K562 (cell line): ENCODE measurements around the gene CDK5RAP3. TPM values are rescaled to one million over a fixed set of nuclear protein-coding genes. Genes with fewer than 3 reads are reported as not detected.

Experiments used
- AFF1 ChIP-seq, 2 experiments: fragments of 450-650 bp; IDR thresholded peaks; 2 replicates each; pipeline ENCODE4 v1.6.1; 2018; ENCODE audit warnings: mild to moderate bottlenecking in 2 of 2, low read depth in 1 of 2; ENCODE audit not compliant: partially characterized antibody in 2 of 2
- FOSL1 ChIP-seq: fragments of 200-800 bp; sonication (Bioruptor generic); conservative IDR thresholded peaks from 2 replicates; pipeline ENCODE4 v1.6.1; 2016; ENCODE audit warnings: missing genetic modification characterization, missing compliant biosample characterization
- HOXB6 ChIP-seq: fragments of 250-450 bp; sonication (Bioruptor Pico); IDR thresholded peaks from 2 replicates; pipeline ENCODE4 v1.5.1; 2022; ENCODE audit warnings: mild to moderate bottlenecking, borderline replicate concordance
- SRSF9 ChIP-seq: fragments of 200-400 bp; formaldehyde crosslinking; IDR thresholded peaks from 2 replicates; pipeline ENCODE4 v1.6.1; 2017; ENCODE audit warnings: low read depth, low read length, borderline replicate concordance
- ZBTB49 ChIP-seq: sonication (generic); formaldehyde crosslinking; IDR thresholded peaks from 2 replicates; pipeline ENCODE4 v1.8.0; 2022; ENCODE audit warnings: missing genetic modification reagents, mild to moderate bottlenecking, borderline replicate concordance
- ZNF407 ChIP-seq: fragments of 450-650 bp; IDR thresholded peaks from 2 replicates; pipeline ENCODE4 v1.6.1; 2016; ENCODE audit warnings: low read depth
- ZNF431 ChIP-seq: sonication (generic); formaldehyde crosslinking; IDR thresholded peaks from 2 replicates; pipeline ENCODE4 v1.8.0; 2022; ENCODE audit warnings: mild to moderate bottlenecking, missing genetic modification reagents
- ZNF766 ChIP-seq: fragments of 200-800 bp; sonication (Bioruptor generic); conservative IDR thresholded peaks from 2 replicates; pipeline ENCODE4 v1.6.1; 2016; ENCODE audit warnings: missing genetic modification characterization, missing compliant biosample characterization
- polyA plus RNA-seq, 8 experiments: library from polyadenylated mRNA; depleted of rRNA in 4 of 8; stranded (reverse) in 5 of 8; unstranded in 3 of 8; fragments of >200 nt; fragmentation: Nextera tagmentation in 2 of 8; fragmentation: Illumina TruSeq in 1 of 8; extraction: Ambion mirVana in 2 of 8; extraction: Trizol in 1 of 8; gene quantifications; 2 replicates each; pipeline versions ENCODE4 v1.2.1 to v1.2.3, GENCODE V29; 2011 to 2014; ENCODE audit warnings: inconsistent platforms in 1 of 8, missing spikeins in 1 of 8
- total RNA-seq, 7 experiments: library from RNA; depleted of rRNA in 6 of 7; stranded (reverse); fragments of >200 nt in 6 of 7; fragmentation: Illumina TruSeq in 2 of 7; extraction: Trizol in 2 of 7; gene quantifications; 2 replicates each; pipeline versions ENCODE4 v1.2.1 to v1.2.3, GENCODE V29; 2011 to 2021; ENCODE audit warnings: low replicate concordance in 1 of 7

Gene CDK5RAP3
- total and polyA plus RNA-seq, 9 of the 15 experiments (the other 6 are each of a cell fraction or from before 2014, with no cell fraction given): 44.2 to 202 (median 91.5) TPM

- no peak for TF ChIP-seq AFF1 (IDR thresholded peaks at IDR 0.05; ENCODE audit: low read depth in 1 of 2, partially characterized antibody in 2 of 2)
- peak; percentile 14; the same call in 1 of the 2 replicates for TF ChIP-seq FOSL1 (tag)
- TF ChIP-seq ZNF407: no peak
- no peak for TF ChIP-seq ZNF431 (CRISPR knock-in tag)
- TF ChIP-seq ZNF766 (CRISPR knock-in tag): no peak
- no peak for TF ChIP-seq HOXB6 (CRISPR knock-in tag)
- TF ChIP-seq ZBTB49 (CRISPR knock-in tag): no peak
- TF ChIP-seq SRSF9: no peak
Observed at GRCh38 chr17:48025040-48025903, 54.4 kb downstream of the CDK5RAP3 start (continued).
